ENCODE data around the gene UNC13B. TPM values are rescaled to one million over a fixed set of nuclear protein-coding genes. Genes with fewer than 3 reads are reported as not detected.

UNC13B gene
- total and polyA plus RNA-seq, 2 donors (not counting 3 experiments of a cell fraction or from before 2014, with no cell fraction given): 30.1 to 46.2 TPM

- intact Hi-C loops (cut with micrococcal nuclease) (loop anchor here (5.0 kb wide), 2 partner anchors 215 to 490 kb away; a partner anchor contains a TSS), dilution Hi-C loops (cut with MboI; ENCODE audit: extremely low pct_ligation_motif_present, low sequenced_read_pairs) (no loop called here)
- Histone ChIP-seq H3K27me3 (ENCODE audit: control insufficient read depth in 2 of 2, insufficient read depth in 2 of 2, low read length in 2 of 2) (no peaks in the 10 kb centered on the region), H3K4me3 (replicated peaks in 1 of 3; ENCODE audit: insufficient read depth in 1 of 3, low read depth in 1 of 3, low read length in 3 of 3) (peak overlapping the region in 1 of 3 experiments; percentile 38), H3K9me3 (replicated peaks; ENCODE audit: control insufficient read depth, insufficient read depth, low read length) (no peaks in the 10 kb centered on the region), H3K9ac (replicated peaks; ENCODE audit: extremely low read depth, insufficient read depth, low read length) (peak overlapping the region; percentile 58), H3K4me2 (ENCODE audit: insufficient read depth, low read length) (peak overlapping the region; percentile 69), H3K4me1 (ENCODE audit: control insufficient read depth, extremely low read depth, insufficient read depth, low read length) (peaks cover 52% of the 10 kb centered on the region), H3K79me2 (ENCODE audit: control insufficient read depth, insufficient read depth, low read length) (peaks cover 30% of the 10 kb centered on the region), H2AFZ (ENCODE audit: low read depth, low read length) (no peak overlapping the region), H4K20me1 (replicated peaks; ENCODE audit: control insufficient read depth, extremely low read depth, insufficient read depth, low read length) (no peaks in the 10 kb centered on the region), H3K9me1 (replicated peaks; ENCODE audit: control insufficient read depth, extremely low read depth, insufficient read depth, low read length) (no peaks in the 10 kb centered on the region), H3K36me3 (ENCODE audit: control insufficient read depth in 2 of 2, extremely low read depth in 1 of 2, insufficient read depth in 2 of 2, low read length in 2 of 2) (peaks cover 0 to 10% of the 10 kb centered on the region in 2 experiments), H3K27ac (ENCODE audit: insufficient read depth, low read depth, low read length) (peak overlapping the region; percentile 92)
- no TSS peak for BruUV-seq (replicated peaks)
- POLR2A ChIA-PET: interaction anchor here (1.6 to 1.7 kb wide), 2 partner anchors 9 to 40 kb away, joined by 6 to 8 read pairs; partner anchors contain the start of genes STOML2 and VCP
- CTCF ChIA-PET: interaction anchor here (0.8 to 2.7 kb wide), 5 partner anchors 10 to 364 kb away, joined by 3 to 13 read pairs (median 6); partner anchors contain the start of genes PIGO and STOML2
- FAIRE-seq (peak; percentile 63), DNase-seq (ENCODE audit: low read depth, low spot score) (peak; percentile 28)
- TF ChIP-seq FOS (IDR thresholded peaks at IDR 0.05; ENCODE audit: borderline replicate concordance, insufficient read depth, low read length): peak; percentile 63
- TF ChIP-seq MYC (IDR thresholded peaks at IDR 0.05; ENCODE audit: low read depth, low read length): no peak
These were observed 49.4 kb upstream of the UNC13B start for GRCh38 chr9:35112257-35113020.

- Histone ChIP-seq H3K9me3 (replicated peaks; ENCODE audit: control insufficient read depth, insufficient read depth, low read length) (no peaks in the 10 kb centered on the region), H3K36me3 (ENCODE audit: control insufficient read depth in 2 of 2, extremely low read depth in 1 of 2, insufficient read depth in 2 of 2, low read length in 2 of 2) (no peaks in the 10 kb centered on the region), H3K9ac (replicated peaks; ENCODE audit: extremely low read depth, insufficient read depth, low read length) (peak overlapping the region; percentile 94), H3K4me2 (ENCODE audit: insufficient read depth, low read length) (peak overlapping the region; percentile 90), H3K4me1 (ENCODE audit: control insufficient read depth, extremely low read depth, insufficient read depth, low read length) (peaks cover 52% of the 10 kb centered on the region), H3K27ac (ENCODE audit: insufficient read depth, low read depth, low read length) (peak overlapping the region; percentile 96), H3K4me3 (replicated peaks in 1 of 3; ENCODE audit: insufficient read depth in 1 of 3, low read depth in 1 of 3, low read length in 3 of 3) (peak overlapping the region; percentile 37 to 76 (median 67)), H2AFZ (ENCODE audit: low read depth, low read length) (peak overlapping the region; percentile 54), H3K9me1 (replicated peaks; ENCODE audit: control insufficient read depth, extremely low read depth, insufficient read depth, low read length) (no peaks in the 10 kb centered on the region), H4K20me1 (replicated peaks; ENCODE audit: control insufficient read depth, extremely low read depth, insufficient read depth, low read length) (no peaks in the 10 kb centered on the region), H3K79me2 (ENCODE audit: control insufficient read depth, insufficient read depth, low read length) (peaks cover 27% of the 10 kb centered on the region), H3K27me3 (ENCODE audit: control insufficient read depth in 2 of 2, insufficient read depth in 2 of 2, low read length in 2 of 2) (no peaks in the 10 kb centered on the region)
- POLR2A ChIA-PET: interaction anchor here (0.8 to 1.9 kb wide), 5 partner anchors 34 to 309 kb away, joined by 3 to 8 read pairs (median 5); partner anchors contain the start of genes FANCG, UNC13B and VCP
- TSS peak; percentile 98 for BruUV-seq (replicated peaks)
- intact Hi-C loops (cut with micrococcal nuclease): loop anchor here (1.0 to 5.0 kb wide), 3 partner anchors 42 to 488 kb away; partner anchors contain the start of gene VCP
- dilution Hi-C loops (cut with MboI; ENCODE audit: extremely low pct_ligation_motif_present, low sequenced_read_pairs): no loop called here
- FAIRE-seq (peak; percentile 99), DNase-seq (ENCODE audit: low read depth, low spot score) (peak; percentile 87)
- TF ChIP-seq CTCF (IDR thresholded peaks at IDR 0.05; ENCODE audit: extremely low read depth in 1 of 2, insufficient read depth in 1 of 2, low read depth in 1 of 2, low read length in 2 of 2): no peak
- CTCF ChIA-PET: interaction anchor here (0.6 to 4.6 kb wide), 14 partner anchors 11 to 497 kb away, joined by 3 to 83 read pairs (median 7); partner anchors contain the start of genes PIGO, STOML2, UNC13B and VCP
These were observed 47.5 kb upstream of the UNC13B start for GRCh38 chr9:35114113-35114839.

Measured in endothelial cell of umbilical vein (primary cell).